Hematopoietic multipotent progenitor cell treated with erythropoietin and hydrocortisone succinate and interleukin-3 and kit ligand, for 15 days (in vitro differentiated cells): ENCODE data around the gene HMGB2.

ENCODE experiments used
- DNase-seq: peaks from one replicate; pipeline ENCODE4 v3.0.0-alpha.2; 2015; ENCODE audit warnings: low spot score

HMGB2 gene

DNA sequence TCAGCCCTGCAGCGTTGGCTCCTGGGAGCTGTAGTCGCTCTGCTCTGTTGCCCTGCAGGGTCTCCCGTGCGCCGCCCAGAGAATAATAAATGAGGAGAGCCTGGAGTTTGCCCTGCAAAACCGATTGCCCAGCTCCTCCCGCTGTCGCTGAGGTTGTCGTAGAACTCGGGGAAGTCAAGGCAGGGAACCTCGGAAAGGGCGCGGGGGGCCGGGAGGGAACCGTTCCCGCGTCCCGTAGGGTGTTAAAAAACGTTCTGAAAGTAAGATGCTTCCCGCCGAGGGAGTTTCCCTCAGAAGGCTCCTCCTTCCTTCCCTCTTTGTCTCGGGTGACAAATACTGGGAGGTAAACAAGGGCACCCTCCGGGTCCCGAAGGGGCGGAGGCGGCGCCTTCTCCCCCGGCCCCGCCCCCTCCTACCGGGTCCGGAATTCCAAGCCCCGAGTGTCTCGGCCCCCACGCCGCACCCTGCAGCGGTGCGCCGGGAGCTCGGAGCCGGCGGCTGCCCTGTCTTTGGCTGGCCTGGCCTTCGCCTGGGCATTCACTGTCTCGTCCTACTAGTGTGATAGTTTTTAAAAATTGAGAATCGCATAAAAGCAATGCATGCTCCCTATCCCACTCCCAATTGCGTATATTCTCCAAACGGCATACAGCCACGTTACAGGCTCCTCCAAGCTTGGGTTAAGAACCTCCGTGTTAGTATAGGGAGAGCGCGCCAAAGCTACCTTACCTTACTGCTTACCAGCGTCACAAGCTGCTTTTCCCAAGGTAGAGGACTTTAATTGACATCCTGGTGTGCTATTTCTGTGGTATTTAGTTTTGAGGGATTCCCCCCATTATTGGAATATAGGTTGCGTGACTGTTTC is 964 bp upstream of the HMGB2 start:
- peak; percentile 79 for DNase-seq

- peak; percentile 66 for DNase-seq
These were observed 487 bp downstream of the HMGB2 start for GRCh38 chr4:173333658-173334084.

GRCh38 chr4:173332963-173333657 is 1.0 kb downstream of the HMGB2 start:
- DNase-seq, result peak; percentile 46

DNA sequence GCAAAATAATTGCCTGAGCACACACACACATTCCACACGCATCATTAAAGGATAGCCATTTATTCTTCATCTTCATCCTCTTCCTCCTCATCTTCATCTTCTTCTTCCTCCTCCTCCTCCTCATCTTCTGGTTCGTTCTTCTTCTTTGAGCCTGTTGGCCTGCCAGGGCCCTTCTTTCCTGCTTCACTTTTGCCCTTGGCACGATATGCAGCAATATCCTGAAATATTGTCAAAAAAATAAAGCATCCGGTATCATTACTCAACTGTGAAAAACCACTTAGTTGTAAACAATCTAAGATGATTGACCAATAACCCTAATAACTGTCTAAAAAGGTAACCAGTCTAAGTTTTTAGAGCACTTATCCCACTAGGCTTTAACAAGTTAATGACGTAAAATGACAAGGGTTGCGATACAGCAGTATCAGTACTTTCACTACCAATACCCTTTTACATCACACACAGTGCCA is 2.1 kb downstream of the HMGB2 start:
- peak; percentile 51 for DNase-seq

- no peak for DNase-seq
These were observed 3.6 kb downstream of the HMGB2 start for GRCh38 chr4:173330590-173330989.

DNA sequence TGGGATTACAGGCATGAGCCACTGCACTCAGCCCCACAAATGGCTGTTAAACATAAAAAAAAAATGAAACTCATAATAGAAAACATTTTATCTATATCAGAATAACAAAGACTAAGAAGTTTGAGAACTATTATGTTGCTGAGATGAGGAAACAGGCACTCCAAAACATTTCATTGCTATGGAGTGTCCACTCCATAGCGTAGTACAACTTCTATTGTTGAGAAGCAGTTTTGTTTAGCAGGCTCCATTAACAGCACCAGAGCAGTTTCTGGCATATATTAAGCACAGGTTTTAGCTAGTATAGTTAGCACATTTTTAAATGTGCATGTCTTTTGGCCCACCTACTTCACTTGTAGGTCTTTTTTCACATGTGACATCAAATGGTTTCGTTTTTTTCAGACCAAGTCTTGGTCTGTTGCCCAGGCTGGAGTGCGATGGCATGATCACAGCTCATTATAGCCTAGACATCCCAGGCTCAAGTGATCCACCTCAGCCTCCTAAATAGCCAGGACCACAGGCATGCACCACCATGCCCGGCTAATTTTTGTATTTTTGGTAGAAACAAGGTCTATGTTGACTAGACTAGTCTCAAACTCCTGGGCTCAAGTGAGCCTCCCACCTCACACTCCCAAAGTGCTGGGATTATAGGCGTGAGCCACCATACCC is 5.8 kb downstream of the HMGB2 start:
- DNase-seq, result no peak

DNA sequence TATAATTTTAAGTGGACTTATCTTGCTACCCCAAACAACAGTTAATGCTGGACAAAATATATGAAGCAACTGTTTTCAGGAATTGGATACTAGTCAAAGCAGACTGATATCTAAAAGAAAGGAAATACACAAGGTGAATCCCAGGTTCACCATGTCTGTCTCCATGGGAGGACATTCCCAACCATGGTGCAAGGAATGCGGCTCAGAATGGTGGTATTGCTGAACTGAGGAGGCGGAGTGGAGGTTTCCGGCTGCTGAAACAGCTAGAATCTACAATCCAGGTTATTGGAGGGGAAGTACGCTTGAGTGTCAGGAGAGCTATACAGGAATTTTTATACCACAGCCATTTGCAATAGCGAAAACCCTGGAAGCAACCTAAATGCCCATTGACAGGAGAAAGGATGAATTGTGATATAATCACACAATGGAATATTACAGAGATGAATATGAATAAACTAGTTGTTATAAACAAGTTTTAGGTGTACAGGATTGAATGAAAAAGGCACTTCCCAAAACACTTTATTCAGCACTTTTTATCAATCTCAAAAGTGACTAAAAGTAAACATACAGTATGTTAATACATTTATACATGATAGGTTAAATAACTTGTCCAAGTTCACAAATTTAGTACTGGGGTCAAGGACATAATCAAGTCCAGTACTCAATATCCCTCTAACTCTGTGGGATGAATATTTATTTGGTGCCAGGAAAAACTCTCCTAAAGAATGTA is 9.0 kb downstream of the HMGB2 start:
- no peak for DNase-seq

DNA sequence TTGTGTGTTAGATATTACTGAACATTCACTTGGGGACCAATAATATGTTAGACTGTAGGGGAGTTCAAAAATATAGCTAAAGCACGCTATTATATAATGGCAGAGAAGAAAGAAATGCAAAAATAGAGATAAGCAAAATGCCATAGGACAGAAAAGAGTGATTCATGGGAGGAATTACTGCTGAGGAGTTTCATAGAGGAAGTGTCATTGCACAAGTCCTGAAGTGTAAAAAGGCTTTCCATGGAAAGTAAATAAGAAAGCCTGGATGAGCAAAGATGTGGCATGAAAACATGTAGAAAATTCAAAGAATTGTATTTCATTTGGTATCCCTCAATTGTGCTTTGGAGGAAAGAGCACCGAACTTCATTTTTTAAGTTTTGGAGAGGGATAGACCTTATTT is 14.5 kb downstream of the HMGB2 start:
- no peak for DNase-seq

DNA sequence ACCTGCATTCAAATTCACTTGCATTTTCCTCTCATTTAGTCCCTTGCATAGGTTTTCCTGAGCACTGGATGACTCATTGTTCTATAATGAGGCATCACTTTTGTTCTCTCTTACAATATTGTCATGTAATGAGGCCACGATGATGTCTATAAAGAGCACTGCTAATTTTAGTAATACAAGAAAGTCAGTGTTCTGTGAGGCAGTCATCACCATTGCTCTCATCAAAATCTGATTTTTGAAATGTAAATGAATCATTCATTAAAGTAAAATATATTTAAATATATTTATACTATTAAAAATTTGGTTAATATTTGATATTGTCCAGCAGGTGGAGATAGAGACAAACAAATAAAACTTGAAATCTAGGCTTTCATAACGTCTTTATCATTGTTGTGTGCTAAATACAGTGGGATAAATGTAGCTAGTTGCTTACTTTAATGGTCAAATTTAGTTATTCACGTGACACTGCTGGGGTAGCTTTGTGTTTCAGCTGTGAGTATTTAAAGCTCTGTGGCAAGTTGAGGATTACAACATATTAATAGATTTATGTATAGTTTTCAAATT is 15.4 kb downstream of the HMGB2 start:
- peak; percentile 71 for DNase-seq

GRCh38 chr4:173318240-173318639 is 15.9 kb downstream of the HMGB2 start:
- DNase-seq, result no peak

- DNase-seq, result no peak
These were observed 17.2 kb downstream of the HMGB2 start for GRCh38 chr4:173317004-173317403.

DNA sequence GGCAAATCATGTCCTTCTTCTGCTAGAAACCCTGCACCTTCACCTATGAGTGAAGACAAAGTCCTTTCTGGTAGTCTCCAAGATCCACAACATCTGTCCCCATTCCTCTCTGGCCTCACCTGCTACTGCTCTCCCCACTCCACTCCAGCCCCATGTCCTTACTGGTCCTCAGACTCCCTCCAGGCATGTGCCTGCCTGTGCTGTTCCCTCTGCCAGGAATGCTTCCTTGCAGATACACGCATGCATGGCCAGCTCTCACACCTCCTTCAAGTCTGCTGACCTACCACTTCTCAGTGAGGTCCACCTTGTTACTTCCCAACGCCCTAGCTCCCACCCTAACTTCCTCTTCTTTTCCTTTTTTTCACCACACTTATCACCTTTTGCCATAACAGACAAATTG is 18.1 kb downstream of the HMGB2 start:
- no peak for DNase-seq

GRCh38 chr4:173314715-173315114 is 19.4 kb downstream of the HMGB2 start:
- DNase-seq, result no peak

- DNase-seq, result no peak
These were observed 22.8 kb downstream of the HMGB2 start for GRCh38 chr4:173311368-173311767.

DNA sequence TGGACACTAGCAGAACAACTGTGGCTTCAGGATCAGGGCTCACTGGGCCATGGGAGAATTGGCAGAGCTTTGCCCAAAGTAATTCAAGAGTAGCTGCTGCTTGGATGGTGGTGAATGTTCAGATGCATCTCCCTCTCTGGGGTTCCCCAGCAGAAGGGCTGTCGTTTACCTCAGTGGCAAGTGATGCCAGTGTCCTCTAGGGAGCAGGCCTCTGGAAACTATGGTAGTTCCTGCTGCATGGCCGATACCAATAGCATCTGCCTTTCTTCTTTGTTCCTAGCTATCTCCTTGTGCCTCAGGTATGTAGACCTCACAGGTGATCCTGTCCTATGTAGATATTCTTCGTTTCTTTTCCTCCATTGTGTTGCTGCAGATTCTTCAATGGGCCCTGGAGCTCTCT is 26.4 kb downstream of the HMGB2 start:
- DNase-seq, result no peak

- DNase-seq, result peak; percentile 67
These were observed 32.5 kb downstream of the HMGB2 start for GRCh38 chr4:173301518-173302201.

DNA sequence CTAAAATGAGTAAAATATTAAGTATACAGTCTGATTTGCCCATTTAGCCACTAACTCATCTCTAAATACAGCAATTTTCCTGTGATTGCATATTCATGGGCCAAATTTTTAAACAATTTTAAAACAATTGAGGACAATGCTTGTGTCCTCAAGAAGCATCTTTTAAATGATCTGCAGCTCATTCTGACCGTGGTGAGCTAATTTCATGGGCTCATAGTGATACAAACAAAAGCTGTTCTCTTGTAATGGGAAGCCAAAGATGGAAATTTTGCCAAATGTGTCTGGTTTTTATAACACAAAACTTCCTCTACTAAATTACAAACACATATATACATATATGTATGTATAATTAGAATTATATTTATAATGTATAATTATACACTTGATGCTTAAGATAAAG is 39.7 kb downstream of the HMGB2 start:
- DNase-seq, result no peak

DNA sequence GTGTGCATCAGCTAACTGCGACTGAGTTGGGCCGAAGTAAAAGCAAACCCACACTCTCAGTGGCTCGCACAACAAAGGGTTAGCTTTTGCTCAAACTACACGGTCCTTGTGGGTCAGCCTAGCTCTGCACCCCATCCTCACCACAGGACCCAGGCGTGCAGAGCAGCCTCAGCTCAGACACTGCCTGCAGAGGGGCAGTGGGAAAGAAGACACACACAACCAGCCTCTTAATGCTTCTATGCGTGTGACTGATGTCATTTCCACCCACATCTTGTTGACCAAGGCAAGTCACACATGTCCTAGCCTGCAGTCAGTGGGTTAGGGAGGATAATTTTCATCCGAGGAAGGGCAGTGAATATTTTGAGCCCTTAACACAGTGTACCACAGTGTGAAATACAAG is 40.5 kb downstream of the HMGB2 start:
- DNase-seq, result no peak

- DNase-seq, result no peak
These were observed 42.3 kb downstream of the HMGB2 start for GRCh38 chr4:173291899-173292298.

DNA sequence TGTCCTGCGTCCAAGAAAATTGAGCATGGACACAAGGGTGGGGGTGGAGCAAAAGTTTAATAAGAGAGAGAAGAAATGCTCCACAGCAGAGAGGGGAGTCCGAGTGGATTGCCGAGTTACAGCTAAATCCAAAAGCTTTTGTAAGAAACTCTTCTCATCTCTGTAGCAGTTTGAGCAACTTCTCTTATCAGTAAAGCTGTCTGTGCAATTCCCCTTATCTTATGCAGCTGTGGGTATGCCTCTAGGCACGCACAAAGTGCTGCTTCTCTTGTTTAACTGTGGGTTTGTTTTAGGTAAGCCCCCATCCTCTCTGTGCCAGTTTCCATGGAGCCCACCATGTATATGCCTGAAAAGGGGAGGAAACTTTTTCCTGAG is 44.8 kb downstream of the HMGB2 start:
- peak; percentile 68 for DNase-seq

DNA sequence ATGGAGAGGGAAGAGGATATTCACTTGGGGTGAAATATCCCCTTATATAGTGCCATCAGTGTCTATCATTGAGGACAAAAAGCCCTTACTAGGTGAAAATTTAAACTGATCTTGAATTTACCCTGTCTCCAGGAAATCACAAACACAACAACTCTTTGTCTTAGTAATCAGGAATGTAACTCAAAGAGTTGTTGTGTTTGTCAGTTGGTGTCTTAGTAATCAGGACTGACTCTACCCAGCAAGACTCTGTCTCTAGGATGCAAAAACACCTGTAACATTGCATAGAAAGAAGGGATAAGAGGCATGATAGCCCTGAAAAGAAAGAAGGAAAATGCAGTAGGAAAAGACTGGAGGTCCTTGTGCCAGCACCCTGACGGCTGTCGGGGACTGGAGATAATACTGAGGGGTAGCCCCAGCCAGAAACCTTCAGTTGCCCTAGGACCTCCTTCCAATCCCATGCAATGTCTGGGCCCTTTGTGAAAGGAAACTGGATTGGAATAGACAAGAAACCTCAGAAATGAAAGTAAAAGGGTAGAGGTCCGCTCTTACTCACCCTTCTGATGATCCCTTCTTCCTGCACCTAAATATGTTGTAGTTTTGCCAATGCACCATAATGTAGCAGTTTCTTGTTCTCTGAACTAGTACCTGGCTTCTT is 45.3 kb downstream of the HMGB2 start:
- DNase-seq, result no peak
